Peyer's patch (tissue), 4 donors: ENCODE measurements around the gene ABCE1. TPM values are rescaled to one million over a fixed set of nuclear protein-coding genes. Genes with fewer than 3 reads are reported as not detected.

Experiments used
- DNase-seq, 3 donors: peaks; one replicate each; pipeline ENCODE4 v3.0.0-alpha.2; 2017 to 2019
- H3K27ac ChIP-seq, 4 donors: fragments of 200-600 bp; sonication (generic); one replicate each; pipeline ENCODE4 v1.5.1; 2016 to 2019
- H3K27me3 ChIP-seq, 2 donors: fragments of 200-600 bp; sonication (generic); one replicate each; pipeline ENCODE4 v1.5.1; 2019
- H3K36me3 ChIP-seq, 3 donors: fragments of 200-600 bp; sonication (generic); one replicate each; pipeline ENCODE4 v1.5.1; 2016 to 2019
- H3K4me1 ChIP-seq, 4 donors: fragments of 200-600 bp; sonication (generic); one replicate each; pipeline ENCODE4 v1.5.1; 2016 to 2019
- H3K4me3 ChIP-seq, 4 donors: fragments of 200-600 bp; sonication (generic); 1 replicate in 3 of 4; 2 replicates in 1 of 4; pipeline ENCODE4 v1.5.1; 2016 to 2019; ENCODE audit warnings: mild to moderate bottlenecking in 1 of 4
- H3K9me3 ChIP-seq, 4 donors: fragments of 200-600 bp; sonication (generic); one replicate each; pipeline ENCODE4 v1.5.1; 2016 to 2019; ENCODE audit warnings: mild to moderate bottlenecking in 1 of 4
- CTCF ChIP-seq, 6 experiments: fragments of 450-650 bp in 4 of 6; fragments of 200-600 bp in 2 of 6; sonication (generic) in 1 of 6; IDR thresholded peaks; one replicate each; pipeline ENCODE4 v1.5.1; 2017 to 2019; ENCODE audit warnings: antibody characterized with exemption in 6 of 6, mild to moderate bottlenecking in 3 of 6, moderate library complexity in 1 of 6
- POLR2A ChIP-seq, 2 donors: fragments of 450-650 bp; IDR thresholded peaks; one replicate each; pipeline ENCODE4 v1.5.1; 2017; ENCODE audit warnings: antibody characterized with exemption in 2 of 2, mild to moderate bottlenecking in 2 of 2, moderate library complexity in 2 of 2
- total RNA-seq, 4 donors: library from RNA; depleted of rRNA; stranded (reverse); fragments of >200 nt; gene quantifications; one replicate each; pipeline ENCODE4 v1.1.0, GENCODE V29; 2016

The ABCE1 gene
- total RNA-seq, 4 donors from 2014 or later, result 15.4 to 56.9 (median 32.9) TPM

- Histone ChIP-seq H3K4me1 (peaks cover 0 to 14% (median 3%) of the 10 kb centered on the region in 4 donors), H3K4me3 (no peak overlapping the region), H3K27me3 (no peaks in the 10 kb centered on the region), H3K9me3 (peaks cover 0 to 7% (median 0%) of the 10 kb centered on the region in 4 donors), H3K36me3 (peaks cover 0 to 60% (median 3%) of the 10 kb centered on the region in 3 donors), H3K27ac (no peak overlapping the region)
- no peak for DNase-seq
- TF ChIP-seq CTCF (IDR thresholded peaks at IDR 0.05) (no peak), POLR2A (IDR thresholded peaks at IDR 0.05) (no peak)
These were observed 4.5 kb upstream of the ABCE1 start for GRCh38 chr4:145093638-145094037.

- peak overlapping the region; percentile 58 to 92 (median 68) for H3K4me3 ChIP-seq
- peaks cover 0 to 26% (median 7%) of the 10 kb centered on the region in 4 donors for H3K4me1 ChIP-seq
- H3K36me3 ChIP-seq, result peaks cover 0 to 36% (median 3%) of the 10 kb centered on the region in 3 donors
- H3K9me3 ChIP-seq, result peaks cover 0 to 7% (median 0%) of the 10 kb centered on the region in 4 donors
- DNase-seq, result no peak
- peak overlapping the region; percentile 80 to 91 (median 86) for H3K27ac ChIP-seq
- no peaks in the 10 kb centered on the region for H3K27me3 ChIP-seq
- TF ChIP-seq POLR2A (IDR thresholded peaks at IDR 0.05) (no peak), CTCF (IDR thresholded peaks at IDR 0.05) (peak in 1 of 6 experiments; percentile 11)
These were observed 735 bp upstream of the ABCE1 start for GRCh38 chr4:145097331-145097820.

GRCh38 chr4:145098675-145099037 lies 545 bp downstream of the ABCE1 start:
- peak in 2 of 3 donors; percentile 25 to 56 for DNase-seq
- peak overlapping the region; percentile 80 to 91 (median 86) for H3K27ac ChIP-seq
- no peak for TF ChIP-seq POLR2A (IDR thresholded peaks at IDR 0.05)
- TF ChIP-seq CTCF (IDR thresholded peaks at IDR 0.05), result no peak

GRCh38 chr4:145099653-145100052 lies 1.5 kb downstream of the ABCE1 start:
- TF ChIP-seq CTCF (IDR thresholded peaks at IDR 0.05) (no peak), POLR2A (IDR thresholded peaks at IDR 0.05) (no peak)
- Histone ChIP-seq H3K4me3 (peak overlapping the region in 2 of 4 donors; percentile 66 to 71), H3K27me3 (no peaks in the 10 kb centered on the region), H3K9me3 (no peaks in the 10 kb centered on the region), H3K36me3 (peaks cover 0 to 15% (median 0%) of the 10 kb centered on the region in 3 donors), H3K27ac (no peak overlapping the region), H3K4me1 (peaks cover 0 to 26% (median 7%) of the 10 kb centered on the region in 4 donors)
- no peak for DNase-seq

More at GRCh38 chr4:145098675-145099037, 545 bp downstream of the ABCE1 start:
- Histone ChIP-seq H3K4me3 (peak overlapping the region; percentile 58 to 92 (median 68)), H3K36me3 (peaks cover 0 to 25% (median 0%) of the 10 kb centered on the region in 3 donors), H3K9me3 (peaks cover 0 to 7% (median 0%) of the 10 kb centered on the region in 4 donors), H3K27me3 (no peaks in the 10 kb centered on the region), H3K4me1 (peaks cover 0 to 26% (median 7%) of the 10 kb centered on the region in 4 donors)

- Histone ChIP-seq H3K9me3 (no peaks in the 10 kb centered on the region), H3K4me3 (no peak overlapping the region), H3K27ac (no peak overlapping the region), H3K4me1 (peaks cover 0 to 26% (median 7%) of the 10 kb centered on the region in 4 donors), H3K27me3 (no peaks in the 10 kb centered on the region), H3K36me3 (peaks cover 0 to 3% (median 0%) of the 10 kb centered on the region in 3 donors)
- no peak for DNase-seq
- TF ChIP-seq CTCF (IDR thresholded peaks at IDR 0.05) (no peak), POLR2A (IDR thresholded peaks at IDR 0.05) (no peak)
These were observed 3.0 kb downstream of the ABCE1 start for GRCh38 chr4:145101091-145101490.
